22Rv1 (cell line): ENCODE results near the gene RAB3IL1.
A peak's percentile ranks its signal among the peaks of the same experiment; 100 is the strongest.
"Not testable (repeated sequence)": the region's sequence is repeated elsewhere in the genome, so short reads cannot be mapped to it uniquely, and the experiment has no call there.

Experiments used
- H3K27ac ChIP-seq: fragments of 450-650 bp; 2 replicates; pipeline ENCODE4 v1.5.1; 2017
- ZFX ChIP-seq: fragments of 450-650 bp; IDR thresholded peaks from 2 replicates; pipeline ENCODE4 v1.6.1; 2017; ENCODE audit warnings: antibody characterized with exemption, borderline replicate concordance
- TF ChIP-seq, protein P1 (sequence below): fragments of 450-650 bp; IDR thresholded peaks from 2 replicates; pipeline ENCODE4 v1.5.1; 2017; ENCODE audit warnings: mild to moderate bottlenecking

Gene RAB3IL1

DNA sequence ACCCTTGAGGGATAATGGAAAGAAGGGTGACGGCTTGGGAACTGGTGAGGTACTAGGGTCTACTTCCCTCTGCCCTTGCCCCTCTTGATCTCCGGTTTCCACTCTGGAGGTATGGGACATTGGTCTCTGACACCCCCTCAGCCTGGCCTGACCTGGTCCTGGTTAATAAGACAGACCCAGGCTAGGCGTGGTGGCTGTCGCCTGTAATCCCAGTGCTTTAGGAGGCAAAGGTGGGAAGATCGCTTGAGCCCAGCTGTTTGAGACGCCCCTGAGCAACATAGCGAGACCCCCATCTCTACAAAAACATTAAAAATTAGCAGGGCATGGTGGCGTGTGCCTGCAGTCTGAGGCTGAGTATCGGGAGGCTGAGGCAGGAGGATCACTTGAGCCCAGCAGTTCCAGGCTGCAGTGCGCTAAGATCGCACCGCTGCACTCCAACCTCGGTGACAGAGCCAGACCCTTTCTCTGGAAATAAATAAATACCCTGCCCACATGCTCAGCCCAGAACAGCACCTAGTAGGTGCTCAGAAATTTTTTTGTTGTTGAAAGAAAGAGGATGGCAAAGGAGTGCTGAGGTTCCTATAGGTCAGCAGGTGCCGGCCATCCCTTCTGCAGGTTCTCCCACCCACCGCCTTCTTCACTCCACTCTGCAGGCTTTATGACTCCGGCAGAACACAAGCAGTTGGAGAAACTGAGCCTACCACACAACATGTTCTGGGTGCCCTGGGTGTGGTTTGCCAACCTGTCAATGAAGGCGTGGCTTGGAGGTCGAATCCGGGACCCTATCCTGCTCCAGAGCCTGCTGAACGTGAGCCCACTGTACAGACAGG is 39.0 kb upstream of the RAB3IL1 start:
- TF ChIP-seq, protein P1, sequence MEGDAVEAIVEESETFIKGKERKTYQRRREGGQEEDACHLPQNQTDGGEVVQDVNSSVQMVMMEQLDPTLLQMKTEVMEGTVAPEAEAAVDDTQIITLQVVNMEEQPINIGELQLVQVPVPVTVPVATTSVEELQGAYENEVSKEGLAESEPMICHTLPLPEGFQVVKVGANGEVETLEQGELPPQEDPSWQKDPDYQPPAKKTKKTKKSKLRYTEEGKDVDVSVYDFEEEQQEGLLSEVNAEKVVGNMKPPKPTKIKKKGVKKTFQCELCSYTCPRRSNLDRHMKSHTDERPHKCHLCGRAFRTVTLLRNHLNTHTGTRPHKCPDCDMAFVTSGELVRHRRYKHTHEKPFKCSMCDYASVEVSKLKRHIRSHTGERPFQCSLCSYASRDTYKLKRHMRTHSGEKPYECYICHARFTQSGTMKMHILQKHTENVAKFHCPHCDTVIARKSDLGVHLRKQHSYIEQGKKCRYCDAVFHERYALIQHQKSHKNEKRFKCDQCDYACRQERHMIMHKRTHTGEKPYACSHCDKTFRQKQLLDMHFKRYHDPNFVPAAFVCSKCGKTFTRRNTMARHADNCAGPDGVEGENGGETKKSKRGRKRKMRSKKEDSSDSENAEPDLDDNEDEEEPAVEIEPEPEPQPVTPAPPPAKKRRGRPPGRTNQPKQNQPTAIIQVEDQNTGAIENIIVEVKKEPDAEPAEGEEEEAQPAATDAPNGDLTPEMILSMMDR, result no peak
- no peak for TF ChIP-seq ZFX
- no peak overlapping the region for H3K27ac ChIP-seq

DNA sequence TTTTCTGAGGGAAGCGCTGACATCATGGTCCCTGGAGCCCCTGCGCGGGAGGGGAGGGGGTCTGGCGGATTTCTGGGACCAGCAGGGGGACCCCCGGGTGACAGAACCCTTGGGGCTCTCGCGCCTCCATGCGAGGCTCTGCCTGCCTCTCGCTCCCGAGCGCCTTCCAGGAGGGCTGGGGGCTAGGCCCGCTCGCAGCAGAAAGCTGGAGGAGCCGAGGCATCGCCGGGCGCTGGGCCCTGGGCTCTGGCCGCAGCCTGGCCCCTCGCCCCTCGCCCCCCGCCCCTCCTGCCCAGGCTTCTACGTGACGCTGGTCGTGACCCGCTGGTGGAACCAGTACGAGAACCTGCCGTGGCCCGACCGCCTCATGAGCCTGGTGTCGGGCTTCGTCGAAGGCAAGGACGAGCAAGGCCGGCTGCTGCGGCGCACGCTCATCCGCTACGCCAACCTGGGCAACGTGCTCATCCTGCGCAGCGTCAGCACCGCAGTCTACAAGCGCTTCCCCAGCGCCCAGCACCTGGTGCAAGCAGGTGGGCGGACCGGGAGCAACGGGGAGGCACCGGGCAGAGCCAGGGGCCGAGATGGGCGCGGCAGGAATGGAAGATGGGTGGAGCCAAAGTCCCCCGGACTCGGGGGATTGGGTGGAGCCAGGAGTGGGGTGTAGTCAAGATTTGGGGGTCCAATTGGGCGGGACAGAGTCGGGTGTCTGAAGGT is 38.2 kb upstream of the RAB3IL1 start:
- H3K27ac ChIP-seq, result no peak overlapping the region
- TF ChIP-seq ZFX, result no peak
- TF ChIP-seq, protein P1, result no peak

DNA sequence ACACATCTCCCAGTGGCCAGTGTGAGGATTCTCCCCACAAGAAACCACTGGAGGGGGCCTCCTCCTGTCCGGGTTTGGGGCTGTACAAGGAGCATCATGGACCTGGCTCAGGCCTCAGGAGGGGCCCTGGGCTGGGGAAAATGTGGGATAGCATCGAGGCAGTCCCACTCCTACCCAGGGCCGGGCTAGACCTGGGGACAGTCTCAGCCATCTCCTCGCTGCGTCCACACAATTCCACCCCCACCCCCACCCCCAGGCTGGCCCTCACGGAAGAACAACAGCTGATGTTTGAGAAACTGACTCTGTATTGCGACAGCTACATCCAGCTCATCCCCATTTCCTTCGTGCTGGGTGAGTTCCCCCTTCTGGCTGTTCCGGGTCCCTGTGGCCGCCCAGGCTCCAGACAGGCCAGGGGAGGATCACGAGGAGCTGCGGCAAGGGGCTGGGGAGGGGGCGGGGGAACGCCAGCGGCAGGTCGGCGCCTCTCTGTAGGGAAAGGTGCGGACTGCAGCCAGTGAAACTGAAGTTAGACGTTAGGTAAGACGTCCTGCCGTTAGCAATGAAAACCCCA is 37.6 kb upstream of the RAB3IL1 start:
- no peak for TF ChIP-seq ZFX
- H3K27ac ChIP-seq, result no peak overlapping the region

DNA sequence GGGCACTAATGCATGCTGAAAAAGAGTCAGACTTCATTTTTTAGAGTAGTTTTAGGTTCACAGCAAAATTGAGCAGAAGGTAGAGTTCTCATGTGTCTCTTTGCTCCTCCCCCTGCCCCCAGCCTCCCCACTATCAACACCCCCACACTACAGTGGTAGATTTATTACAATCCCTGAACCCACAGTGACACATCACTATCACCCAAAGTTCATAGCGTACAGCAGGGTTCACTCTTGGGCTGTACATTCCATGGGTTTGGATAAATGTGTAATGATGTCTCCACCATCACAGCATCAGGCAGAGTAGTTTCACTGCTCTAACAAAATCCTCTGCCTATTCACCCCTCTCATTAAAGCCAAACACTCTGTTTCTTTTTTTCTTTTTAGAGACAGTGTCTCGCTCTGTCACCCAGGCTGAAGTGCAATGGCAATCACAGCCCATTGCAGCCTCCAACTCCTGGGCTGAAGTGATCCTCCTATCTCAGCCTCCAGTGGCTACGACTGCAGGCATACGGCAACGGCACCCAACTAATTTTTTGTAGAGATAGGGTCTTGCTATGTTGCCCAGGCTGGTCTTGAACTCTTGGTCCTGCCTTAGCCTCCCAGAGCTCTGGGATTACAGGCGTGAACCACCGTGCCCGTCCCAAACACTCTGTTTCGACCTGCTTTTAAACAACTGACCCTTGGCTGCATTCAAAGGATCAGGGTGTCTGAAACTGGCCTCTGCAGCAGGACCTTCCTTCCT is 36.9 kb upstream of the RAB3IL1 start:
- no peak for TF ChIP-seq ZFX
- no peak overlapping the region for H3K27ac ChIP-seq

DNA sequence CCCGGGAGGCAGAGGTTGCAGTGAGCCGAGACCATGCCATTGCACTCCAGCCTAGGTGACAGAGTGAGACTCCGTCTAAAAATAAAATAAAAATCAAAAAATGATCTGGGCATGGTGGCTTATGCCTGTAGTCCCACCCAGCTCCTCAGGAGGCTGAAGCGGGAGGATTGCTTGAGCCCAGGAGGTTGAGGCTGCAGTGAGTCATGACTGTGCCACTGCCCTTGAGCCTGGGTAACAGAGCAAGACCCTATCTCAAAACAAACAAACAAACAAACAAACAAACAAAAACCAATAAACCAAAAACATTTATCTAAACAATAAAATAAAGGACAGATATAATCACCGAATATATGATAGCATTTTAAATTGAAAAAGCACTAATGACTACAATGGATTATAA is 36.3 kb upstream of the RAB3IL1 start:
- H3K27ac ChIP-seq, result not testable (repeated sequence)

DNA sequence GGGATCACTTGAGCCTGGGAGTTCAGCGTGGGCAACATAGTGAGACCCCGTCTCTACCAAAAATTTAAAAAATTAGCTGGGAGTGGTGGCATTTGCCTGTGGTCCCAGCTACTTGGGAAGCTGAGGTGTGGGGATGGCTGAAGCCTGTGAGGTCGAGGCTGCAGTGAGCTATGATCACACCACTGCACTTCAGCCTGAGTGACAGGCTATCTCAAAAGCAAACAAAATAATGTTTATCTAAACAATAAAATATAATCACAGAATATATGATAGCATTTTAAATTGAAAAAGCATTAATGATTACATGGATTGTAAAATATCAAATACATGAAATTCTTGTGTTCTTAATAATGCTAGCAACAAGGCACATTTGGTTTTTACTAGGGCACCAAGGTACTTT is 35.5 kb upstream of the RAB3IL1 start:
- no peak overlapping the region for H3K27ac ChIP-seq
- no peak for TF ChIP-seq ZFX
- TF ChIP-seq, protein P1, result no peak

DNA sequence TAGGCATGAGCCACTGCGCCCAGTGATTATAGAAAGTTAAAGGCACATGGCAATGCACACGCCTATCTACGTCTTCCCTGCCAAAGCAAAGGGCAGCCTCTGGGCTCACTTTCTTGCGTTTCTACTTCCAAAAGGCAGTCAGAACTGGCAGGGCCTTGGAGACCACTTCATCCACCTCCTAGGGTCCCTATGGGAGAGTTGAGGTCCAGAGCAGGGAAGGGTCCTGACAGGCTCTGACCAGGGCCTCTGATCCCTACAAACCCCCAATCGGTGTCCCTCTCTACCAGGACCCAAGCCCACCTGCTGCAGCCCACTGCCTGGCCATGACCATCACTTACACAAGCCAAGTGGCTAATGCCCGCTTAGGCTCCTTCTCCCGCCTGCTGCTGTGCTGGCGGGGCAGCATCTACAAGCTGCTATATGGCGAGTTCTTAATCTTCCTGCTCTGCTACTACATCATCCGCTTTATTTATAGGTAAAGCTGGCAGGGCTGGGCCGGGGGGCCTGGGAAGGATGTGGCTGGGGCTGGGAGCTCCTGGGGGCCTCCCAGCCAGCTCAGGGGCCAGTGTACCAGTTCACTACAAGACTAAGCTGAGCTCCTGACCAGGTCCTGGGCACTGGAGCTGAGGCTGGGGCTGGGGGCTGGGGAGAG is 34.2 kb upstream of the RAB3IL1 start:
- H3K27ac ChIP-seq, result no peak overlapping the region
- TF ChIP-seq ZFX, result no peak
- TF ChIP-seq, protein P1, result no peak

DNA sequence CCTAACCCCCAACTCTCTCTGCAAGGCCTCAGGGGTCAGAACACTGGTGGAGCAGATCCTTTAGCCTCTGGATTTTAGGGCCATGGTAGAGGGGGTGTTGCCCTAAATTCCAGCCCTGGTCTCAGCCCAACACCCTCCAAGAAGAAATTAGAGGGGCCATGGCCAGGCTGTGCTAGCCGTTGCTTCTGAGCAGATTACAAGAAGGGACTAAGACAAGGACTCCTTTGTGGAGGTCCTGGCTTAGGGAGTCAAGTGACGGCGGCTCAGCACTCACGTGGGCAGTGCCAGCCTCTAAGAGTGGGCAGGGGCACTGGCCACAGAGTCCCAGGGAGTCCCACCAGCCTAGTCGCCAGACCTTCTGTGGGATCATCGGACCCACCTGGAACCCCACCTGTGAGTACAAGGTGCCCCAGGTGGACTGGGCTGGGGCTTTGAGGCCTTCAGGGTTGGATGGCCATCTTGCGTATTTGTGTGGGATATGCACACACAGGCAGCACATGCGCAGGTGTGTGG is 32.7 kb upstream of the RAB3IL1 start, which contains the start of gene BEST1:
TSS of gene BEST1 (plus strand) at position 317 of the 513 bp plus-strand sequence. CDS start 1,456 bp downstream, outside the sequence.
- H3K27ac ChIP-seq, result peak within 1 kb of the TSS; percentile 69
- TF ChIP-seq, protein P1, result no peak
- no peak for TF ChIP-seq ZFX
